ENCODE measurements around the gene PRKCZ. TPM values are rescaled to one million over a fixed set of nuclear protein-coding genes. Genes with fewer than 3 reads are reported as not detected.

PRKCZ gene
- total and polyA plus RNA-seq, 2 of the 4 experiments (the other 2 are of a cell fraction), result 2.0 to 3.5 TPM

- Histone ChIP-seq H2BK15ac (ENCODE audit: low read depth, low read length) (no peak overlapping the region), H3K56ac (ENCODE audit: extremely low read depth, insufficient read depth, low read length) (no peak overlapping the region), H3K23ac (ENCODE audit: low read depth, low read length) (no peak overlapping the region), H3K14ac (replicated peaks; ENCODE audit: low read depth, low read length) (no peak overlapping the region), H4K5ac (ENCODE audit: low read depth, low read length) (no peak overlapping the region), H3K4me3 (ENCODE audit: insufficient read depth, low read depth, low read length) (no peak overlapping the region), H2BK120ac (ENCODE audit: low read depth, low read length) (no peak overlapping the region), H4K8ac (ENCODE audit: low read depth in 2 of 2, low read length in 2 of 2) (no peak overlapping the region), H4K20me1 (ENCODE audit: insufficient read depth, low read length) (no peaks in the 10 kb centered on the region), H2BK20ac (ENCODE audit: low read depth, low read length) (no peak overlapping the region), H2BK5ac (ENCODE audit: low read depth, low read length, poor library complexity, severe bottlenecking) (no peak overlapping the region), H3K9me1 (ENCODE audit: insufficient read depth, low read length) (no peaks in the 10 kb centered on the region), H4K91ac (ENCODE audit: insufficient read depth, low read depth, low read length) (no peak overlapping the region), H3K4me2 (ENCODE audit: low read depth, low read length) (no peak overlapping the region), H3K27ac (ENCODE audit: insufficient read depth, low read length) (no peak overlapping the region), H3K79me1 (ENCODE audit: low read depth in 1 of 2, low read length in 2 of 2) (no peaks in the 10 kb centered on the region), H3K9me3 (ENCODE audit: control insufficient read depth, insufficient read depth, low read length) (no peaks in the 10 kb centered on the region; the same call in 1 of the 2 replicates), H3K9ac (ENCODE audit: low read depth, low read length) (no peak overlapping the region), H3K4ac (ENCODE audit: low read depth, low read length) (no peak overlapping the region), H3K36me3 (ENCODE audit: control insufficient read depth, insufficient read depth, low read length) (no peaks in the 10 kb centered on the region), H3K18ac (ENCODE audit: low read depth, low read length) (no peak overlapping the region), H3K27me3 (ENCODE audit: control insufficient read depth, insufficient read depth, low read length) (peaks cover 20% of the 10 kb centered on the region), H3K4me1 (ENCODE audit: control insufficient read depth, insufficient read depth, low read length) (no peaks in the 10 kb centered on the region), H2AFZ (replicated peaks; ENCODE audit: low read length, poor library complexity) (no peak overlapping the region), H2AK5ac (ENCODE audit: low read depth, low read length) (no peak overlapping the region), H2AK9ac (replicated peaks; ENCODE audit: low read depth, low read length, poor library complexity) (no peak overlapping the region)
- dilution Hi-C loops (cut with HindIII; ENCODE audit: low sequenced_read_pairs, unreplicated experiment), result no loop called here
- no TSS peak for BruUV-seq (replicated peaks)
- intact Hi-C loops (cut with micrococcal nuclease), result no loop called here
- in situ Hi-C loops (cut with MboI; ENCODE audit: low sequenced_read_pairs), result no loop called here
- POLR2A ChIA-PET (ENCODE audit: unreplicated experiment), result no interaction called here
- TF ChIP-seq SMC3 (IDR thresholded peaks at IDR 0.05; ENCODE audit: low read depth, low read length) (no peak), FOS (IDR thresholded peaks at IDR 0.05; ENCODE audit: low read depth, low read length) (no peak), RCOR1 (IDR thresholded peaks at IDR 0.05; ENCODE audit: insufficient replicate concordance, low read length) (no peak), CHD1 (IDR thresholded peaks at IDR 0.05; ENCODE audit: low read depth, low read length) (no peak), NFE2L2 (IDR thresholded peaks at IDR 0.05; ENCODE audit: low read depth, low read length) (no peak), MXI1 (IDR thresholded peaks at IDR 0.05; ENCODE audit: borderline replicate concordance, low read depth, low read length) (no peak), MAZ (IDR thresholded peaks at IDR 0.05; ENCODE audit: borderline replicate concordance, low read depth, low read length) (no peak), CTCF (conservative IDR thresholded peaks at IDR 0.05; ENCODE audit: low read depth, low read length) (no peak), RAD21 (IDR thresholded peaks at IDR 0.05; ENCODE audit: low read length) (no peak), BHLHE40 (IDR thresholded peaks at IDR 0.05; ENCODE audit: low read depth, low read length) (no peak)
- DNase-seq (no peak), ATAC-seq (ENCODE audit: low read depth) (no peak)
- CTCF ChIA-PET, result no interaction called here
- 77% methylated on average over 9 of the region's 17 CpGs; no CpG with 5 or more reads in 1 of the 2 experiments for WGBS, 2 experiments (ENCODE audit: extremely low coverage in 2 of 2, insufficient read length in 1 of 2)
Observed at GRCh38 chr1:2067981-2068380, 17.8 kb downstream of the PRKCZ start.
